ENCODE data around the gene BRDT.

- TF ChIP-seq CTCF (IDR thresholded peaks at IDR 0.05): no peak
- TF ChIP-seq POLR2AphosphoS5 (IDR thresholded peaks at IDR 0.05; ENCODE audit: low read depth, low read length): no peak
- TF ChIP-seq REST (IDR thresholded peaks at IDR 0.05; ENCODE audit: insufficient read depth in 1 of 2, low read depth in 2 of 2, low read length in 1 of 2): no peak
Observed at GRCh38 chr1:91944087-91944486, 5.1 kb upstream of the BRDT start.

All from Panc1 (cell line).